HepG2 (cell line): ENCODE data around the gene GBX1. TPM values are rescaled to one million over a fixed set of nuclear protein-coding genes. Genes with fewer than 3 reads are reported as not detected.

ENCODE experiments used
- ATAC-seq: fragments of 200-7000 bp; cut with Tn5 transposase; 3 replicates; pipeline ENCODE4 v1.9.1; 2020; ENCODE audit warnings: mild to moderate bottlenecking, moderate library complexity
- BruUV-seq: library from RNA; stranded (reverse); fragments of 400-500 nt; replicated peaks from 2 replicates; lab custom pipeline; 2021; lab: Mats Ljungman, UMichigan
- CTCF ChIA-PET: fragments of 300-600 bp; formaldehyde crosslinking; extraction: SDS; loops from one replicate; lab custom pipeline; 2021; ENCODE audit warnings: low total read pairs, inconsistent platforms, low intra/inter-chr PET ratio; lab: Yijun Ruan, JAX
- POLR2A ChIA-PET: fragments of 350-600 bp; sonication (Branson Sonifier 250); formaldehyde crosslinking; loops from one replicate; lab custom pipeline; 2020; ENCODE audit warnings: antibody characterized with exemption, inconsistent platforms; lab: Yijun Ruan, JAX
- DNase-seq: peaks from one replicate; pipeline ENCODE4 v3.0.0-alpha.2; 2015; ENCODE audit warnings: low spot score
- FAIRE-seq: peaks from 3 replicates; lab custom pipeline; 2011; peaks lifted over from hg19 to GRCh38; lab: Jason Lieb, UNC
- H2AFZ ChIP-seq: one replicate; pipeline ENCODE4 v1.6.1; 2011; ENCODE audit warnings: low read length, inconsistent platforms
- H3K27ac ChIP-seq: fragments of 300-600 bp; 3 replicates; pipeline ENCODE4 v1.8.0; 2011; ENCODE audit warnings: mixed run types, mild to moderate bottlenecking, mixed read lengths, low read length, inconsistent platforms; ENCODE audit not compliant: insufficient read depth; ENCODE audit errors: extremely low read length
- H3K27me3 ChIP-seq, 2 experiments: fragments of 200-600 bp in 1 of 2; 2 replicates in 1 of 2; 3 replicates in 1 of 2; pipeline versions ENCODE4 v1.6.0 to v1.8.0; 2011; ENCODE audit warnings: low read length in 2 of 2, mild to moderate bottlenecking in 2 of 2, moderate library complexity in 2 of 2, inconsistent platforms in 1 of 2; ENCODE audit not compliant: insufficient read depth in 2 of 2, control insufficient read depth in 1 of 2
- H3K36me3 ChIP-seq, 2 experiments: fragments of 200-600 bp in 1 of 2; replicated peaks in 1 of 2; 2 replicates in 1 of 2; 3 replicates in 1 of 2; pipeline versions ENCODE4 v1.5.1 to v1.8.0; 2011; ENCODE audit warnings: low read length in 2 of 2, inconsistent platforms in 1 of 2; ENCODE audit not compliant: insufficient read depth in 2 of 2, control insufficient read depth in 1 of 2
- H3K4me1 ChIP-seq: 2 replicates; pipeline ENCODE4 v1.5.1; 2012; ENCODE audit warnings: low read length, inconsistent platforms; ENCODE audit not compliant: insufficient read depth
- H3K4me2 ChIP-seq: 2 replicates; pipeline ENCODE4 v1.6.0; 2011; ENCODE audit warnings: low read depth, low read length, inconsistent platforms
- H3K4me3 ChIP-seq, 3 experiments: fragments of 200-600 bp in 1 of 3; sonication (generic), shearing (Covaris generic) in 1 of 3; replicated peaks in 1 of 3; 2 replicates each; pipeline ENCODE4 v1.5.1; 2011 to 2016; ENCODE audit warnings: low read length in 3 of 3, inconsistent platforms in 2 of 3, low read depth in 2 of 3, mild to moderate bottlenecking in 2 of 3, control low read depth in 1 of 3, mixed read lengths in 1 of 3; ENCODE audit not compliant: insufficient read depth in 1 of 3
- H3K79me2 ChIP-seq: one replicate; pipeline ENCODE4 v1.6.1; 2011; ENCODE audit warnings: low read length, inconsistent platforms; ENCODE audit not compliant: insufficient read depth
- H3K9ac ChIP-seq: 2 replicates; pipeline ENCODE4 v1.6.0; 2011; ENCODE audit warnings: mild to moderate bottlenecking, low read depth, low read length, inconsistent platforms; ENCODE audit not compliant: insufficient read depth
- H3K9me3 ChIP-seq: 2 replicates; pipeline ENCODE4 v1.5.1; 2012; ENCODE audit warnings: mild to moderate bottlenecking, low read length
- H4K20me1 ChIP-seq: 2 replicates; pipeline ENCODE4 v1.6.0; 2011; ENCODE audit warnings: inconsistent platforms, mild to moderate bottlenecking, low read length, moderate library complexity; ENCODE audit not compliant: insufficient read depth
- CENPX ChIP-seq: sonication (generic); formaldehyde crosslinking; IDR thresholded peaks from 2 replicates; pipeline ENCODE4 v1.9.0; 2021; ENCODE audit warnings: mild to moderate bottlenecking, missing genetic modification reagents, moderate library complexity
- FOXM1 ChIP-seq: sonication (generic); formaldehyde crosslinking; IDR thresholded peaks from 2 replicates; pipeline ENCODE4 v1.5.0; 2020; ENCODE audit warnings: missing genetic modification reagents
- HES4 ChIP-seq: sonication (generic); formaldehyde crosslinking; IDR thresholded peaks from 2 replicates; pipeline ENCODE4 v1.9.0; 2021; ENCODE audit warnings: mild to moderate bottlenecking, missing genetic modification reagents, borderline replicate concordance
- HOXA5 ChIP-seq: sonication (generic); formaldehyde crosslinking; IDR thresholded peaks from 2 replicates; pipeline ENCODE4 v1.4.0; 2020; ENCODE audit warnings: missing genetic modification reagents
- KAT2B ChIP-seq: fragments of 150-350 bp; IDR thresholded peaks from 2 replicates; pipeline ENCODE4 v1.6.1; 2014; ENCODE audit warnings: low read depth, low read length, borderline replicate concordance
- TCF12 ChIP-seq, 2 experiments: fragments of 450-650 bp in 1 of 2; sonication (generic) in 1 of 2; formaldehyde crosslinking in 1 of 2; IDR thresholded peaks; 2 replicates each; pipeline versions ENCODE4 v1.6.1 to v1.8.0; 2017 to 2022; ENCODE audit warnings: antibody characterized with exemption in 1 of 2, mild to moderate bottlenecking in 1 of 2, missing genetic modification reagents in 1 of 2, moderate library complexity in 1 of 2
- ZBTB8A ChIP-seq: sonication (generic); formaldehyde crosslinking; IDR thresholded peaks from 2 replicates; pipeline ENCODE4 v1.4.0; 2020; ENCODE audit warnings: mild to moderate bottlenecking, low read depth, missing genetic modification reagents, borderline replicate concordance
- ZFP1 ChIP-seq: IDR thresholded peaks from 2 replicates; pipeline ENCODE4 v1.6.1; 2016
- ZNF83 ChIP-seq: sonication (generic); formaldehyde crosslinking; IDR thresholded peaks from 2 replicates; pipeline ENCODE4 v1.4.0; 2020; ENCODE audit warnings: missing genetic modification reagents, mild to moderate bottlenecking, borderline replicate concordance
- WGBS: methylation state at CpG from one replicate; pipeline ENCODE4 v1.1.6; 2017; ENCODE audit warnings: low lambda C conversion rate; 5-methylcytosine and 5-hydroxymethylcytosine counted together
- in situ Hi-C: cut with HindIII; loops from 2 replicates; pipeline ENCODE4 v1.10.0; 2017; ENCODE audit warnings: low pct_unique_long_range_greater_than_20kb; ENCODE audit not compliant: extremely low pct_ligation_motif_present
- intact Hi-C: fragments of 100-400 bp; cut with micrococcal nuclease; formaldehyde crosslinking; loops from one replicate; pipeline ENCODE4 v1.10.0; 2022; ENCODE audit not compliant: unreplicated experiment
- polyA plus RNA-seq, 8 experiments: library from polyadenylated mRNA; depleted of rRNA in 3 of 8; stranded (reverse) in 7 of 8; unstranded in 1 of 8; fragments of >200 nt; fragmentation: Illumina TruSeq in 4 of 8; extraction: Trizol in 4 of 8; gene quantifications; 2 replicates each; pipeline versions ENCODE4 v1.2.1 to v1.2.3, GENCODE V29; 2011 to 2016; ENCODE audit warnings: low read depth in 4 of 8, missing spikeins in 1 of 8, mixed read lengths in 1 of 8; ENCODE audit not compliant: insufficient read depth in 1 of 8
- total RNA-seq, 5 experiments: library from RNA; depleted of rRNA; stranded (reverse); fragments of >200 nt; fragmentation: Illumina TruSeq; extraction: Trizol; gene quantifications; 2 replicates each; pipeline ENCODE4 v1.2.3, GENCODE V29; 2016; ENCODE audit warnings: low read depth in 1 of 5
- TF ChIP-seq, protein P1 (sequence below): sonication (generic); formaldehyde crosslinking; IDR thresholded peaks from 2 replicates; pipeline ENCODE4 v1.4.0; 2020; ENCODE audit warnings: mild to moderate bottlenecking, missing genetic modification reagents
- TF ChIP-seq, protein P2 (sequence below): sonication (generic); formaldehyde crosslinking; IDR thresholded peaks from 2 replicates; pipeline ENCODE4 v1.4.0; 2020; ENCODE audit warnings: missing genetic modification reagents, borderline replicate concordance
- TF ChIP-seq, protein P3 (sequence below): sonication (generic); formaldehyde crosslinking; IDR thresholded peaks from 2 replicates; pipeline ENCODE4 v1.5.1; 2020; ENCODE audit warnings: mild to moderate bottlenecking, missing genetic modification reagents, moderate library complexity

Gene GBX1
- total and polyA plus RNA-seq, 2 of the 13 experiments (the other 11 are each of a cell fraction or from before 2014, with no cell fraction given), result not detected

DNA sequence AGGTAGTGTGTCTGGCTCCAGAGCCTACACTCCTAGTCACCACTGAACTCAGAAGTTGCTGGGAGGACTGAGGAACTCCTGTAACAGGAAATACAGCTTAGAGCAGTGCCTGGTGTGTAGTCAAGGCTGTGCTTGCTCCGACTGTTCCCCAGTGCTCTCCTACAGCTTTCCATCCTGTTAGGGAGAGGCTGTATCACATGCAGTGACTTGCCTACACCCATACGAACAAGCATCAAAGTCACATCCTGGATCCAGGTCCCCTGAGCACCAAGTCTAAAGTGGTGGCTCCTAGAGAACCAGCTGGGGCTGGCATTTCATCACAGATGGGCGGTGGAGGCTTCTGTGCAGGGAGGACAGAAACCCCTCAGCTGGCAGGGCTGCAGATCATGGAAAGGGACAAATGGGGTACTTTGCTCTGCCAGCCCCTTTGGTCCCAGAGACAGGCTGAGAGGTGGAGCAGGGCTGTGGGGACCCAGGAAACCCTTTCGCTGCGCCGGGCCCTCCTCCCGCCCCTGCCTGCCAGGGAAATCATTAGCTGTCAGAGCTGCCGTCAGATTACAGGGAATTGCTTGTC is 11.9 kb upstream of the GBX1 start:
- intact Hi-C loops, result loop anchor here (10.0 kb wide), 1 partner anchor 125 kb away; no protein-coding TSS in a partner anchor
- BruUV-seq, result no TSS peak
- CTCF ChIA-PET, result no interaction called here
- Histone ChIP-seq H3K4me3 (no peak overlapping the region), H3K9ac (no peak overlapping the region), H3K4me1 (no peaks in the 10 kb centered on the region), H3K4me2 (no peak overlapping the region), H2AFZ (no peak overlapping the region), H3K79me2 (no peaks in the 10 kb centered on the region), H3K36me3 (no peaks in the 10 kb centered on the region)
- in situ Hi-C loops, result no loop called here
- 59% methylated on average over 6 of the region's 8 CpGs for WGBS
- no peak for ATAC-seq
- POLR2A ChIA-PET, result no interaction called here
- TF ChIP-seq, protein P1, sequence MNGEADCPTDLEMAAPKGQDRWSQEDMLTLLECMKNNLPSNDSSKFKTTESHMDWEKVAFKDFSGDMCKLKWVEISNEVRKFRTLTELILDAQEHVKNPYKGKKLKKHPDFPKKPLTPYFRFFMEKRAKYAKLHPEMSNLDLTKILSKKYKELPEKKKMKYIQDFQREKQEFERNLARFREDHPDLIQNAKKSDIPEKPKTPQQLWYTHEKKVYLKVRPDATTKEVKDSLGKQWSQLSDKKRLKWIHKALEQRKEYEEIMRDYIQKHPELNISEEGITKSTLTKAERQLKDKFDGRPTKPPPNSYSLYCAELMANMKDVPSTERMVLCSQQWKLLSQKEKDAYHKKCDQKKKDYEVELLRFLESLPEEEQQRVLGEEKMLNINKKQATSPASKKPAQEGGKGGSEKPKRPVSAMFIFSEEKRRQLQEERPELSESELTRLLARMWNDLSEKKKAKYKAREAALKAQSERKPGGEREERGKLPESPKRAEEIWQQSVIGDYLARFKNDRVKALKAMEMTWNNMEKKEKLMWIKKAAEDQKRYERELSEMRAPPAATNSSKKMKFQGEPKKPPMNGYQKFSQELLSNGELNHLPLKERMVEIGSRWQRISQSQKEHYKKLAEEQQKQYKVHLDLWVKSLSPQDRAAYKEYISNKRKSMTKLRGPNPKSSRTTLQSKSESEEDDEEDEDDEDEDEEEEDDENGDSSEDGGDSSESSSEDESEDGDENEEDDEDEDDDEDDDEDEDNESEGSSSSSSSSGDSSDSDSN (CRISPR knock-in tag), result no peak
- TF ChIP-seq HOXA5 (CRISPR knock-in tag) (no peak), KAT2B (no peak), TCF12 (IDR thresholded peaks at IDR 0.05) (no peak), TCF12 (CRISPR knock-in tag; IDR thresholded peaks at IDR 0.05) (no peak), ZBTB8A (no peak), ZFP1 (CRISPR knock-in tag) (no peak), HES4 (no peak), ZNF83 (no peak), FOXM1 (CRISPR knock-in tag) (no peak), CENPX (CRISPR knock-in tag) (no peak)
- TF ChIP-seq, protein P2, sequence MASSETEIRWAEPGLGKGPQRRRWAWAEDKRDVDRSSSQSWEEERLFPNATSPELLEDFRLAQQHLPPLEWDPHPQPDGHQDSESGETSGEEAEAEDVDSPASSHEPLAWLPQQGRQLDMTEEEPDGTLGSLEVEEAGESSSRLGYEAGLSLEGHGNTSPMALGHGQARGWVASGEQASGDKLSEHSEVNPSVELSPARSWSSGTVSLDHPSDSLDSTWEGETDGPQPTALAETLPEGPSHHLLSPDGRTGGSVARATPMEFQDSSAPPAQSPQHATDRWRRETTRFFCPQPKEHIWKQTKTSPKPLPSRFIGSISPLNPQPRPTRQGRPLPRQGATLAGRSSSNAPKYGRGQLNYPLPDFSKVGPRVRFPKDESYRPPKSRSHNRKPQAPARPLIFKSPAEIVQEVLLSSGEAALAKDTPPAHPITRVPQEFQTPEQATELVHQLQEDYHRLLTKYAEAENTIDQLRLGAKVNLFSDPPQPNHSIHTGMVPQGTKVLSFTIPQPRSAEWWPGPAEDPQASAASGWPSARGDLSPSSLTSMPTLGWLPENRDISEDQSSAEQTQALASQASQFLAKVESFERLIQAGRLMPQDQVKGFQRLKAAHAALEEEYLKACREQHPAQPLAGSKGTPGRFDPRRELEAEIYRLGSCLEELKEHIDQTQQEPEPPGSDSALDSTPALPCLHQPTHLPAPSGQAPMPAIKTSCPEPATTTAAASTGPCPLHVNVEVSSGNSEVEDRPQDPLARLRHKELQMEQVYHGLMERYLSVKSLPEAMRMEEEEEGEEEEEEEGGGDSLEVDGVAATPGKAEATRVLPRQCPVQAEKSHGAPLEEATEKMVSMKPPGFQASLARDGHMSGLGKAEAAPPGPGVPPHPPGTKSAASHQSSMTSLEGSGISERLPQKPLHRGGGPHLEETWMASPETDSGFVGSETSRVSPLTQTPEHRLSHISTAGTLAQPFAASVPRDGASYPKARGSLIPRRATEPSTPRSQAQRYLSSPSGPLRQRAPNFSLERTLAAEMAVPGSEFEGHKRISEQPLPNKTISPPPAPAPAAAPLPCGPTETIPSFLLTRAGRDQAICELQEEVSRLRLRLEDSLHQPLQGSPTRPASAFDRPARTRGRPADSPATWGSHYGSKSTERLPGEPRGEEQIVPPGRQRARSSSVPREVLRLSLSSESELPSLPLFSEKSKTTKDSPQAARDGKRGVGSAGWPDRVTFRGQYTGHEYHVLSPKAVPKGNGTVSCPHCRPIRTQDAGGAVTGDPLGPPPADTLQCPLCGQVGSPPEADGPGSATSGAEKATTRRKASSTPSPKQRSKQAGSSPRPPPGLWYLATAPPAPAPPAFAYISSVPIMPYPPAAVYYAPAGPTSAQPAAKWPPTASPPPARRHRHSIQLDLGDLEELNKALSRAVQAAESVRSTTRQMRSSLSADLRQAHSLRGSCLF (CRISPR knock-in tag), result no peak
- TF ChIP-seq, protein P3, sequence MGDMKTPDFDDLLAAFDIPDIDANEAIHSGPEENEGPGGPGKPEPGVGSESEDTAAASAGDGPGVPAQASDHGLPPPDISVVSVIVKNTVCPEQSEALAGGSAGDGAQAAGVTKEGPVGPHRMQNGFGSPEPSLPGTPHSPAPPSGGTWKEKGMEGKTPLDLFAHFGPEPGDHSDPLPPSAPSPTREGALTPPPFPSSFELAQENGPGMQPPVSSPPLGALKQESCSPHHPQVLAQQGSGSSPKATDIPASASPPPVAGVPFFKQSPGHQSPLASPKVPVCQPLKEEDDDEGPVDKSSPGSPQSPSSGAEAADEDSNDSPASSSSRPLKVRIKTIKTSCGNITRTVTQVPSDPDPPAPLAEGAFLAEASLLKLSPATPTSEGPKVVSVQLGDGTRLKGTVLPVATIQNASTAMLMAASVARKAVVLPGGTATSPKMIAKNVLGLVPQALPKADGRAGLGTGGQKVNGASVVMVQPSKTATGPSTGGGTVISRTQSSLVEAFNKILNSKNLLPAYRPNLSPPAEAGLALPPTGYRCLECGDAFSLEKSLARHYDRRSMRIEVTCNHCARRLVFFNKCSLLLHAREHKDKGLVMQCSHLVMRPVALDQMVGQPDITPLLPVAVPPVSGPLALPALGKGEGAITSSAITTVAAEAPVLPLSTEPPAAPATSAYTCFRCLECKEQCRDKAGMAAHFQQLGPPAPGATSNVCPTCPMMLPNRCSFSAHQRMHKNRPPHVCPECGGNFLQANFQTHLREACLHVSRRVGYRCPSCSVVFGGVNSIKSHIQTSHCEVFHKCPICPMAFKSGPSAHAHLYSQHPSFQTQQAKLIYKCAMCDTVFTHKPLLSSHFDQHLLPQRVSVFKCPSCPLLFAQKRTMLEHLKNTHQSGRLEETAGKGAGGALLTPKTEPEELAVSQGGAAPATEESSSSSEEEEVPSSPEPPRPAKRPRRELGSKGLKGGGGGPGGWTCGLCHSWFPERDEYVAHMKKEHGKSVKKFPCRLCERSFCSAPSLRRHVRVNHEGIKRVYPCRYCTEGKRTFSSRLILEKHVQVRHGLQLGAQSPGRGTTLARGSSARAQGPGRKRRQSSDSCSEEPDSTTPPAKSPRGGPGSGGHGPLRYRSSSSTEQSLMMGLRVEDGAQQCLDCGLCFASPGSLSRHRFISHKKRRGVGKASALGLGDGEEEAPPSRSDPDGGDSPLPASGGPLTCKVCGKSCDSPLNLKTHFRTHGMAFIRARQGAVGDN (CRISPR knock-in tag), result no peak
- TF ChIP-seq, all 625 proteins: peak for 0
- Histone ChIP-seq H4K20me1 (no peaks in the 10 kb centered on the region), H3K27me3 (peaks cover 2 to 58% of the 10 kb centered on the region in 2 experiments; a peak in 3 of 5 replicates), H3K9me3 (no peaks in the 10 kb centered on the region), H3K27ac (no peak overlapping the region)
- no peak for DNase-seq
- FAIRE-seq, result no peak
